ENCODE results near the gene CYFIP2. TPM values are rescaled to one million over a fixed set of nuclear protein-coding genes. Genes with fewer than 3 reads are reported as not detected.

Gene CYFIP2
- total RNA-seq, 1 donor from 2014 or later = 27.7 TPM

- H3K27ac ChIP-seq = no peak overlapping the region
- H3K27me3 ChIP-seq = no peaks in the 10 kb centered on the region
- H3K36me3 ChIP-seq = no peaks in the 10 kb centered on the region
- DNase-seq (ENCODE audit: extremely low spot score in 2 of 2) = no peak
- no peak for TF ChIP-seq POLR2AphosphoS5 (IDR thresholded peaks at IDR 0.05; ENCODE audit: insufficient read depth in 1 of 2, low read depth in 1 of 2)
- no peak for TF ChIP-seq POLR2A (IDR thresholded peaks at IDR 0.05)
- no peak for TF ChIP-seq CTCF (IDR thresholded peaks at IDR 0.05)
- no peaks in the 10 kb centered on the region for H3K9me3 ChIP-seq
- H3K4me1 ChIP-seq = no peaks in the 10 kb centered on the region
- H3K4me3 ChIP-seq = no peak overlapping the region
- intact Hi-C loops (cut with DNase I) = no loop called here
Measured at GRCh38 chr5:157303667-157304327, 37.9 kb downstream of the CYFIP2 start.

DNA sequence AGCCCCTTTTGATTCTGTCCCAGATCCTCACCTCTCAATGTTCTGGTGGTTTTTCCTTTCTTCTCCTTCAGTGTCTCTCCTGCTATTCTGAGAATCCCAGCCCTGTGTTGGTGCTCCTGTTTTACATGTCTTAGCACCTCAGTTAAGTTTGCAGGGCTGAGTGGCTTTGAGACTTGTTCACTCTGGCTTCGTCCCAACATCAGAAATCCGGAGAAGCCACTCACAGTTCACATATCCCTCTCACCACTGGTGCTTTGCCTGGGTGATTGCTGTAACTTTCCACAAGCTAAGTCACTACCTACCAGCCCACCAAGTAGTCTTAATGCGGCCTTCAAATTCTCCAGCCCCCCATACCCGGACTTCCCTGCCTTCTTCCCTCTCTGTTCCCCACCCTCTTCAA is 40.2 kb downstream of the CYFIP2 start:
- Histone ChIP-seq H3K27me3 (no peaks in the 10 kb centered on the region), H3K9me3 (no peaks in the 10 kb centered on the region), H3K27ac (no peak overlapping the region), H3K4me3 (no peak overlapping the region), H3K4me1 (no peaks in the 10 kb centered on the region), H3K36me3 (no peaks in the 10 kb centered on the region)
- no peak for DNase-seq (ENCODE audit: extremely low spot score in 2 of 2)
- intact Hi-C loops (cut with DNase I) = no loop called here
- TF ChIP-seq POLR2A (IDR thresholded peaks at IDR 0.05) (no peak), CTCF (IDR thresholded peaks at IDR 0.05) (no peak), POLR2AphosphoS5 (IDR thresholded peaks at IDR 0.05; ENCODE audit: insufficient read depth in 1 of 2, low read depth in 1 of 2) (no peak)

GRCh38 chr5:157306692-157307471 is 41.0 kb downstream of the CYFIP2 start:
- intact Hi-C loops (cut with DNase I) = no loop called here
- no peak for DNase-seq (ENCODE audit: extremely low spot score in 2 of 2)

GRCh38 chr5:157308836-157309465 is 43.0 kb downstream of the CYFIP2 start:
- intact Hi-C loops (cut with DNase I) = no loop called here
- H3K27ac ChIP-seq = no peak overlapping the region

More at GRCh38 chr5:157306692-157307471, 41.0 kb downstream of the CYFIP2 start:
- H3K4me1 ChIP-seq = no peaks in the 10 kb centered on the region
- H3K36me3 ChIP-seq = no peaks in the 10 kb centered on the region
- H3K9me3 ChIP-seq = no peaks in the 10 kb centered on the region
- H3K4me3 ChIP-seq = no peak overlapping the region
- H3K27me3 ChIP-seq = no peaks in the 10 kb centered on the region
- TF ChIP-seq POLR2AphosphoS5 (IDR thresholded peaks at IDR 0.05; ENCODE audit: insufficient read depth in 1 of 2, low read depth in 1 of 2) = no peak
- no peak for TF ChIP-seq CTCF (IDR thresholded peaks at IDR 0.05)
- no peak for TF ChIP-seq POLR2A (IDR thresholded peaks at IDR 0.05)
- H3K27ac ChIP-seq = no peak overlapping the region

More at GRCh38 chr5:157308836-157309465, 43.0 kb downstream of the CYFIP2 start:
- Histone ChIP-seq H3K36me3 (no peaks in the 10 kb centered on the region), H3K4me1 (no peaks in the 10 kb centered on the region), H3K9me3 (no peaks in the 10 kb centered on the region), H3K4me3 (no peak overlapping the region), H3K27me3 (no peaks in the 10 kb centered on the region)
- no peak for DNase-seq (ENCODE audit: extremely low spot score in 2 of 2)
- no peak for TF ChIP-seq POLR2AphosphoS5 (IDR thresholded peaks at IDR 0.05; ENCODE audit: insufficient read depth in 1 of 2, low read depth in 1 of 2)
- TF ChIP-seq POLR2A (IDR thresholded peaks at IDR 0.05) = no peak
- TF ChIP-seq CTCF (IDR thresholded peaks at IDR 0.05) = no peak
